H54 (cell line): ENCODE measurements around the gene SOX18.

Experiments
- DNase-seq: peaks from one replicate; pipeline ENCODE4 v3.0.0; 2011; ENCODE audit warnings: low spot score, mixed read lengths; ENCODE audit not compliant: insufficient read length
- FAIRE-seq: peaks from 3 replicates; lab custom pipeline; 2011; peaks lifted over from hg19 to GRCh38; lab: Jason Lieb, UNC
- POLR2A ChIP-seq: IDR thresholded peaks from 2 replicates; pipeline ENCODE4 v1.6.1; 2011; ENCODE audit warnings: low read depth, mild to moderate bottlenecking, low read length

SOX18 gene

DNA sequence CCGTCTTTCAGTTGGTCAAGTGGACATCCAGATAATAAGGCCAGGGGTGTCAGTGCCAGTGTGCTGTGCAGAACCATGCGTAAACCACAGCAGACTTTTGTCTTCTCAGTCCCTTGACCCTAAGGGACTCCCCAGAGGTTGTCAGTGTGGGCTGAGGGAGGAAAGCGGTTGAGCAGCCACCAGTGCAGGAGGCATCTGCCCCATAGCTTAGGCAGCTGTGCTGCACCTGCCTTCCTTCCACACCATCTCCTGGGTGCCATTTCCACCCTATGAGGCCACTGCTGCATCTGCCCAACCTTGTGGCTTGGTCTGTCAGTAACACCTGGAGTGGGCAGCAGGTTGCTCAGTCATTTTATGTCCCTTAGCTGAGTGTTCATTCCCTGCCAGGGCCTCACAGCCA, 42.5 kb downstream of the SOX18 start:
- no peak for FAIRE-seq
- TF ChIP-seq POLR2A, result no peak
- no peak for DNase-seq

DNA sequence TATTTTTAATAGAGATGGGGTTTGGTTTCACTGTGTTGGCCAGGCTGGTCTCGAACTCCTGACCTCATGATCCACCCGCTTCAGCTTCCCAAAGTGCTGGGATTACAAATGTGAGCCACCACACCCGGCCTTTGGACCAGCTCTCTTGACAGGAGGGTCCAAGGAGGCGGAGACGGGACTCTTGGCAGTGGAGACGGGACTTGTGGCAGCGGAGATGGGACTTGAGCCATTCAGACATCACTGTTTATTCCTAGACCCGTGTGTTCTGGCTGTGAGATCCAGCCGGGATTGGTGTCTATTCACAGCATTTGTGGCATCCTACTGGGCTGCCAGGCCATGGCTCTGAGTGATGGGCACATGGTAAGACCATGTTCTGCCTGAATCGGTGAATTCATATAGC, 42.9 kb downstream of the SOX18 start:
- no peak for TF ChIP-seq POLR2A
- no peak for DNase-seq
- FAIRE-seq, result no peak

DNA sequence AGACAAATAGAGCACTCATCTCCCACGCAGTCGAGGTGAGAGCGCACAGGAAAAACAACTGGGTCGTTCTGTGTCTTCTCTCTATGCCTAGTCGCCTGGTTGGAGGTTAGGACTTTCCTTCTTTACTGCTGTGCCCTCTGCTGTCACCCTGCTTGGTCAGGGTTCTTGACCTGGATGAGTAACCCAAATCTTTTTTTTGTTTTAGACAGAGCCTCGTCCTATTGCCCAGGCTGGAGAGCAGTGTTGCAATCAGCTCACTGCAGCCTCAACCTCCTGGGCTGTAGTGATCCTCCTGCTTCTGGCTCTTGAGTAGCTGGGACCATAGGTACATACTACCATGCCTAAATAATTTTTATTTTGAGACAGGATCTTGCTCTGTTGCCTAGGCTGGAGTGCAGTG, 44.0 kb downstream of the SOX18 start:
- DNase-seq (no peak), FAIRE-seq (no peak)
- no peak for TF ChIP-seq POLR2A

DNA sequence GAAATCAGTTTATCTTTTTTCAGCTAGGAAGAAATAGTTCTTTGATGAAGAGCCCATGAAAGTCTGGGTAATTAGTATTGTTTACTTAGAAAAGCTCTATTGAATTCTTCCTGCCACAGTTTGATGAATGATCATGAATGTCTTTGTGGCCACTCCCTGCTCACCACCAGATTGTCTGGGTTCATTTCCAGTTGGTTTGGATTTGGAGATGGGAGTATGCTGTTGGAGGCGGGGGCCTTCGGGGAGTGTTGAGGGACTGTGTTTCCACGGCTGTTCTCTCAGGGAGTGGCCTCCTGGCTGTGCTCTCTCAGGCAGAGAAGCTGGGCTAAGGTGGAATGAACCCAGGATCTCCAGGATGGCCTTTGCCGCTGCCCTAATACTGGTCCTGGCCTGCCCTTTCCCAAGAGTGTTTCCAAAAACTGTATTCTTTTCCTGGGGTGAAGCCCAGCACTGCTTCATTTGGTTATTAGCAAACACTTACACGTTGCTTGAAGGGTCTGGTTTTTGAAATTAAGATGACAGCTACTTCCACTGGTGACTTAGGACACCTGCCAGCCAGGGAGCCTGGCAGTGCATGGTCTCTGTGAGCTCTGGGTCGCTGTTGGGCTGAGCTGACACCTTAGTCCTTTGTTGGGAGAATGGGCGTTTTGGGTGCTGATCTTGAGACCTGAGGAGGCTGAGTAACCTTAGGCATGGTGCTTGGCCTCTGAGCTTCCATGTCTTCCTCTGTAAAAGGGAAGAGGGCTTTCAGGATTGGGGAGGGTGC, 45.3 kb downstream of the SOX18 start:
- TF ChIP-seq POLR2A, result no peak
- DNase-seq (no peak), FAIRE-seq (no peak)

DNA sequence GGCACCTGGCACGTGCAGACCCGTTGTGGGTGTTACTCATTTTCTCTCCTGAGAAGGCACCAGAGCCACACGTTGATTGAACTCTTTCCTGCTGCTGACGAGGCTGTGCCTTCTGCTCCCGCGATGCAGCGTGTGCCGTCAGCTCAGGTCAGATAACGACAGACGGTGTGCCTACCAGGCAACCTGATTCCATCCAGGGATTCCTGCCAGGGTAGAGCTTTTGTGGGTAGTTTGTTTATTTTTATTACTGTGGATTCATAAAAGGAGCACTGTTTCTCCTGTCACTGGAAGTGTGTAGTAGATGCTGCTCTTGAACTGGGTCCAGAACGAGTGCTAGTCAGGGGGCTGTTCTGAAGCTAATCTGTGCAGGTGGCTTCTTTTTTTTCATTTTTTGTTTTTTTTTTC, 47.8 kb downstream of the SOX18 start:
- FAIRE-seq (no peak), DNase-seq (no peak)
- TF ChIP-seq POLR2A, result no peak

DNA sequence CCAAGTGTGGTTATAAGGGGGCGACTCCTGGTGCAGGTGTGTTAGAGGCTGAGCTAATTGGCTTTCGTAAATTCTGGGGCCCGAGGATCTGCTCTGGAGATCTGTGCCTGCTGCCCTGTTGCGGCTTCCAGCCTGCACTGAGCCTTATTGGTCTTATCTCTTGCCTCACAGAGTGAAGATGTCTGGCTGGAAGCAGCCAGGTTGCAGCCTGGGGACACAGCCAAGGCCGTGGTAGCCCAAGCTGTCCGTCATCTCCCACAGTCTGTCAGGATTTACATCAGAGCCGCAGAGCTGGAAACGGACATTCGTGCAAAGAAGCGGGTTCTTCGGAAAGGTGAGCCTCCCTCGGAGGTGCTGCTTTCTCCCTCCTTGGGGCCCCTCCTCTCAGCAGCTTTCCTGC, 48.5 kb downstream of the SOX18 start:
- TF ChIP-seq POLR2A, result no peak
- DNase-seq (no peak), FAIRE-seq (no peak)
